Thymus (tissue), 11 donors: Measurements from ENCODE around the gene FAM20C. TPM values are rescaled to one million over a fixed set of nuclear protein-coding genes. Genes with fewer than 3 reads are reported as not detected.

Source experiments
- DNase-seq, 9 donors: peaks; one replicate each; pipeline ENCODE4 v3.0.0-alpha.2; 2013; ENCODE audit warnings: low spot score in 9 of 9, low read depth in 6 of 9, missing footprints in 1 of 9
- H3K27ac ChIP-seq, 2 donors: one replicate each; pipeline ENCODE4 v1.5.1; 2013; ENCODE audit warnings: control low read depth in 1 of 2, low read depth in 1 of 2, low read length in 1 of 2, mild to moderate bottlenecking in 1 of 2, moderate library complexity in 1 of 2
- H3K27me3 ChIP-seq, 2 donors: one replicate each; pipeline ENCODE4 v1.5.1; 2013; ENCODE audit warnings: low read length in 1 of 2; ENCODE audit not compliant: control insufficient read depth in 2 of 2, insufficient read depth in 1 of 2
- H3K36me3 ChIP-seq, 2 donors: one replicate each; pipeline ENCODE4 v1.5.1; 2013; ENCODE audit warnings: low read length in 1 of 2, mild to moderate bottlenecking in 1 of 2, moderate library complexity in 1 of 2; ENCODE audit not compliant: control insufficient read depth in 2 of 2, insufficient read depth in 2 of 2
- H3K4me1 ChIP-seq, 2 donors: one replicate each; pipeline ENCODE4 v1.5.1; 2013; ENCODE audit warnings: low read length in 2 of 2; ENCODE audit not compliant: control insufficient read depth in 2 of 2, insufficient read depth in 2 of 2
- H3K4me3 ChIP-seq, 2 donors: one replicate each; pipeline ENCODE4 v1.5.1; 2013; ENCODE audit warnings: low read length in 2 of 2, control low read depth in 1 of 2, mild to moderate bottlenecking in 1 of 2
- H3K9me3 ChIP-seq, 2 donors: one replicate each; pipeline ENCODE4 v1.5.1; 2013; ENCODE audit warnings: low read length in 1 of 2, mild to moderate bottlenecking in 1 of 2; ENCODE audit not compliant: control insufficient read depth in 2 of 2, insufficient read depth in 1 of 2
- WGBS: extraction: QIAGEN DNeasy Blood & Tissue Kit; methylation state at CpG from one replicate; pipeline ENCODE4 v1.1.7; 2013; 5-methylcytosine and 5-hydroxymethylcytosine counted together
- polyA plus RNA-seq: library from polyadenylated mRNA; stranded (reverse); fragments of 200-250 nt; gene quantifications from one replicate; pipeline ENCODE4 v1.2.3, GENCODE V29; 2013
- total RNA-seq: library from RNA; stranded (reverse); fragments of 120-200 nt; gene quantifications from one replicate; pipeline ENCODE4 v1.2.4, GENCODE V29; 2013
- donor health status: healthy.

Gene FAM20C
- total and polyA plus RNA-seq, 2 donors, result 2.4 to 16.5 TPM

DNA sequence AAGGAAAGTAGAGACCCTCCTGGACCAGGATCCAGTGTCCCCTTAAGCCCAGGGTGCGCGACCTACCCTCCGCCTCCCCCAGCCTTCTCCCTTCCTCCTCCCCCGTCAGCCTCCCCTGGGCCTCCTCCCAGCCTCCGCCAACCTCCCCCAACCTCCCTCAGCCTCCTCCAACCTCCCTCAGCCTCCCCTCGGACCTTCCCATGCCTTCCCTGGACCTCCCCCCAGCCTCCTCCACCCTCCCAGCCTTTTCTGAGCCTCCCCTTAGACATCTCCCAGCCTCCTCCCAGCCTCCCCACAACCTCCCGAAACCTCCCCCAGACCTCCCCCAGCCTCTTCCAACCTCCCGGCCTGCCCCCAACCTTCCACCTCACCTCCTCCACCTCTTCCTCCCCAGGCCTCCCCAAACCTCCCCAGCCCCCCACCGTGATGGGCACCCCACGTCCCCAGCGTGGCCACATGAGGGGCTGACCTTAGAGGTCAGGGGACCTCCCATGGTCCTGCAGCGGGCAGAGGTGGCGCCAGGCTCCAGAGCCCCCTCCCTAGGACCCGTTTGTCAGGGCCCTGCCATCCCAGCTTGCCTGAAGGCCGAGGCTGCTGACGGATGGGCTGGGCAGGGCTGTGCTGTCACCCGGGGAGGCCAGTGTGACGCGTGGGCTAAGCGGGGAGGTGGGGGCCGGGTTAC is 18.8 kb downstream of the FAM20C start:
- H3K9me3 ChIP-seq, result no peaks in the 10 kb centered on the region
- no peak for DNase-seq

DNA sequence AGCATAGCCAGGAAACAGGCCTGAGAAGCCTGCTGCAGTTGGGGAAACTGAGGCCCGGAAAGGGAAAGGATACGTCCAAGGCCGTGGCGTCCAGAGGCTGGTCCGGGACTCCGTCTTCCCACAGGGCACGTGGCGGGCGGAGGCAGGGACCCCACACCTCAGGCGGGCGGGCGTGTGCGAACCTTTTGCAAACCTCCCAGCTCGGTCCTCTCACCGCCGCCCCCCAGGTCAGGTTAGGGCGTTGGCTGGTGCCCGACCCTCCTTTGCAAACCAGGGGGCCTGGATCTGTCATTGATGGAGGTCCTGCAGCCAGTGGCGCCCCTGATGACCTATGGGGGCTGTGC is 19.3 kb downstream of the FAM20C start:
- Histone ChIP-seq H3K4me1 (no peaks in the 10 kb centered on the region), H3K27me3 (no peaks in the 10 kb centered on the region)

More for the DNA sequence above, 18.8 kb downstream of the FAM20C start:
- Histone ChIP-seq H3K4me1 (no peaks in the 10 kb centered on the region), H3K27me3 (no peaks in the 10 kb centered on the region), H3K36me3 (no peaks in the 10 kb centered on the region), H3K4me3 (no peak overlapping the region), H3K27ac (no peak overlapping the region)
- WGBS, result 96% methylated on average over 21 of the region's 21 CpGs

DNA sequence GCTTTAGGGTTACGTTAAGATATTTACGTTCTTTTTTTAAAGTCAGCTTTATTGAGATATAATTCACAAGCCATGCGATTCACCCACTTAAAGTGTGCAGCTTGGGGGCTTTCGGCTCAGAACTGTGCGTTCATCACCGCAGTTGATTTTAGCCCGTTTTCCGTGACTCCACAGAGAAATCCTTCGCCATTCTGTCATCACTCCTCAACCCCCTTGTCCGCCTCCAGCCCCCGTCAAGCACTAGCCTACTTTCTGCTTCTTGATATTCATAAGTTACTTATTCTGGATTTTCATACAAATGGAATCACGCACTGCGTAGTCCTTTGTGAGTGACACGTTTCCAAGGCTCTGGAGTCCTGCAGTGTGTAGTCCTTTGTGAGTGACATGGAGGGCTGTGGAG is 20.4 kb downstream of the FAM20C start:
- DNase-seq, result no peak
- H3K27me3 ChIP-seq, result no peaks in the 10 kb centered on the region
- H3K36me3 ChIP-seq, result no peaks in the 10 kb centered on the region
- no peaks in the 10 kb centered on the region for H3K9me3 ChIP-seq
- no peaks in the 10 kb centered on the region for H3K4me1 ChIP-seq
- no peak overlapping the region for H3K4me3 ChIP-seq
- H3K27ac ChIP-seq, result no peak overlapping the region
- 91% methylated on average over 14 of the region's 14 CpGs for WGBS

More for the DNA sequence above, 19.3 kb downstream of the FAM20C start:
- H3K4me3 ChIP-seq, result no peak overlapping the region
- no peak overlapping the region for H3K27ac ChIP-seq
- no peaks in the 10 kb centered on the region for H3K9me3 ChIP-seq
- WGBS, result 90% methylated on average over 19 of the region's 19 CpGs
- DNase-seq, result no peak
- no peaks in the 10 kb centered on the region for H3K36me3 ChIP-seq

DNA sequence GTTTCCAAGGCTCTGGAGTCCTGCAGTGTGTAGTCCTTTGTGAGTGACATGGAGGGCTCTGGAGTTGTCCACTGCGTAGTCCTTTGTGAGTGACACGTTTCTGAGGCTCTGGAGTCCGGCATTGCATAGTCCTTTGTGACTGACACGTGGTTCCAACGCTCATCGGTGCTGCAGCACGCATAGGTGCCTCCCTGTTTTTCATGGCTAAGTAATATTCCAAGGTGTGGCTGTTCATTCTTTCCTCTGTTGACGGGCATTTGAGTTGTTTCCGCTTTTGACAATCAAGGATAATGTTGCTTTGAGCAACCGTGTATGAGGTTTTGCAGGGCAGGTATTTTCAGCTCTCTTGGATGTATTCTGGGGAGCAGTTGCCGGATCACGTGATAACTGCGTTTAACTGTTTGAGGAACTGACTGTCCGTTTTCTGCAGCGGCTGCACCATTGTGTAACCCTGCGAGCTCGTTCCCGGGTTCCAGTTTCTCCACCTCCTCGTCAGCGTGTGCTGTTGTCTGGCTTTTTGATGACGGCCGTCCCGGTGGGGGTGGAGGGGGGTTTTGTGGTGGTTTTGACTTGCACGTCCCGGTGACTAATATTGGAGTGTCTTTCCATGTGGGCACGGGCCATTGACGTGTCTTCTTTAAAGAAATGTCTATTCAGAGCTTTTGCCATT is 21.1 kb downstream of the FAM20C start:
- Histone ChIP-seq H3K36me3 (no peaks in the 10 kb centered on the region), H3K4me3 (no peak overlapping the region), H3K27ac (no peak overlapping the region), H3K27me3 (no peaks in the 10 kb centered on the region), H3K9me3 (no peaks in the 10 kb centered on the region), H3K4me1 (no peaks in the 10 kb centered on the region)
- WGBS, result 95% methylated on average over 27 of the region's 27 CpGs
- no peak for DNase-seq

DNA sequence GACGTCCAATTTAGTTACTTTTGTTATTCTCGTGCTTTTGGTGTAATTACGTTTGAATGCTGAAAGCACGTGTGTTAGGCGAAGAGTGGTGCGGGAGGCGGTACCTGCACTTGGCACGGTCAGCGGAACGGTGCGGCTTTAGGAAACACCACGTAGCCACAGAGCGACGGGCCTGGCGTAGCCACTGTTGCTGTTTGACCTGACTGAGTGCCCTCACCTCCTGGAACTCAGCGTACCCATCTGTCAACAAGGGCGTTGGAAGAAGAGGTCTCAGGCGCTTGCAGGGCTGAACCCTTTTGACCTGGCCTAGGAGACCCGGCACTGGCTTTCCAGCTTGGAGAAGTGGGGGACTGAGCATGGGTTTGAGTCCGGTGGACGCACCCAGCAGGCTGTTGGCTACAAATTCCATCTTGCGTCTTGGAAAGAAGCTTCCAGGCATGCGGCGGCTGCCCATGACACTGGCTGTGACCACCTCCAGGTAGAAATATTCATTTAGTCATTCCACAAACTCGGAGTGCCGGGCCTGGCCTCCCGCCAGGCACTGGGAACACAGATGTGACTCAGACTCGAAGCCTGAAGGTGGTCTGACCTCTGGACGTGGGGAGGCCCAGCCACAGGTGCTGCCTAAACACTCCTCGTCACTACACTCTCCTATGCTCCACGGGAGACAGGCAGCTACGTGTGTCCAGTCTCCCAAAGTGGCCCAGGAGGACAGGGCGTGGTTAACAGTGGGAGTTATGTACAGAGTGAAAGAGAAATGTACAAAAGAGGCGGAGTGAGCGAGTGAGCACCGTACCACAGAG is 22.2 kb downstream of the FAM20C start:
- H3K9me3 ChIP-seq, result no peaks in the 10 kb centered on the region
- H3K36me3 ChIP-seq, result no peaks in the 10 kb centered on the region
- no peak overlapping the region for H3K4me3 ChIP-seq
- H3K27ac ChIP-seq, result no peak overlapping the region
- 94% methylated on average over 36 of the region's 36 CpGs for WGBS
- no peaks in the 10 kb centered on the region for H3K27me3 ChIP-seq
- DNase-seq, result no peak
- H3K4me1 ChIP-seq, result no peaks in the 10 kb centered on the region

DNA sequence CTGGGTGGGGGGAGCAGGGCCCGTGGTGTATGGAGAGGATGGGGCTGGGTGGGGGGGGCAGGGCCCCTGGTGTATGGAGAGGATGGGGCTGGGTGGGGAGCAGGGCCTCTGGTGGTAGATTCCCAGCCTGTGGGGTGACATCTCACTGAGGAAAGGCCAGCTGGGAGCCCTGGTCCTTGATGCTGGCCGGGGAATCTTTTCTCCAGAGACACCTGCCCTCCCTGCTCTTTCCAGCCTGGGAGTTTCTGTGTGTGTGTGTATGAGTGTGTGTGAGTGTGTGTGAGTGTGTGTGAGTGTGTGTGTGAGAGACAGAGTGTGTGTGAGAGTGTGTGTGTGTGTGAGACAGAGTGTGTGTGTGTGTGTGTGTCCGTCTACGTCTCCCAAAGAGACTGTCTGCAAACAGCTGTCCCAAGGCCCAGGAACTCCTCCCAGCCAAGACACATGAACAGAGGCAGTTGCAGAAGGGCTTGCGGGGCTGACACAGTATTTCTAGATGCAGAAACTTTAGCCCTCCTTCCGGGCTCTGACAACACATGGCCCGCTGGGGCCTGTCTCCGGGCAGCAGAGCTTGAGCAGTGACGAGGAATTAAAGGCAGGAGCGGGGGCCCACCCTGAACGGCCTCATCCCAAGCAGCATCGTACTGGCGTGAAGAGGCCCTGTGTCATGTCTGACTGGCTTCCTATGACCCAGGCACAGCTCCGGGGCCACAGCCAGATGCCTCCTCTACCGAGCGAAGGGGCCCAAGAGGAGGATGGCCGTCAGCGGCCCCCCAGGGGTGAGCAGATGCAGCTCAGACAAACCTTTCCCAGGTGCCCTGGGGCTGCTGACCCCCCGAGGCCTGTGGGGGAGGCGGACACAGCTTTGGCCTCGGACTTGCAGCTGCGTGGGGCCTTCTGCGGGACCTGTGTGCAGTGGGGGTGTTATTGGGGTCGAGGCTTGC is 24.3 kb downstream of the FAM20C start:
- 92% methylated on average over 23 of the region's 24 CpGs for WGBS
- no peak for DNase-seq
- no peaks in the 10 kb centered on the region for H3K27me3 ChIP-seq
- no peaks in the 10 kb centered on the region for H3K9me3 ChIP-seq
- no peaks in the 10 kb centered on the region for H3K36me3 ChIP-seq
- no peaks in the 10 kb centered on the region for H3K4me1 ChIP-seq
- no peak overlapping the region for H3K27ac ChIP-seq
- H3K4me3 ChIP-seq, result no peak overlapping the region

DNA sequence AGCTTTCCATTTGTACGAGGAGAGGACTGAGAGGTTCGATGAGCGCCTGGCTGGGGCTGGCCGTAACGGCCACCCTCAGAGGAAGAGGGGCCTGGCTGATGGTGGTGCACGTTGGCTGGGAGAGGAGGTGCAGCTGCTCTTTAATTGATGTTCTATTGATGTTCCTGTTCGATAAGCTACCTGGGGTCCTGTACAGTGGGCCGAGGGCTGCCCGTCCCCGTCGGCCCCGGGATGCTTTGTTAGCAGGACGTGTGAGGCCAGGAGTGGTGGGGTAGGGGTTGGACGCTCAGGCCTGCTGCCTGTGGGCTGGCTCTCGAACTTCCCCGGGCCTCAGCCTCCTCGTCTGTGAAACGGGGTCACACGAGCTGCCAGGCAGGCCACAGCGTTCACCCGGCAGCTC is 25.4 kb downstream of the FAM20C start:
- H3K27ac ChIP-seq, result no peak overlapping the region
- no peaks in the 10 kb centered on the region for H3K4me1 ChIP-seq
- 98% methylated on average over 21 of the region's 21 CpGs for WGBS

DNA sequence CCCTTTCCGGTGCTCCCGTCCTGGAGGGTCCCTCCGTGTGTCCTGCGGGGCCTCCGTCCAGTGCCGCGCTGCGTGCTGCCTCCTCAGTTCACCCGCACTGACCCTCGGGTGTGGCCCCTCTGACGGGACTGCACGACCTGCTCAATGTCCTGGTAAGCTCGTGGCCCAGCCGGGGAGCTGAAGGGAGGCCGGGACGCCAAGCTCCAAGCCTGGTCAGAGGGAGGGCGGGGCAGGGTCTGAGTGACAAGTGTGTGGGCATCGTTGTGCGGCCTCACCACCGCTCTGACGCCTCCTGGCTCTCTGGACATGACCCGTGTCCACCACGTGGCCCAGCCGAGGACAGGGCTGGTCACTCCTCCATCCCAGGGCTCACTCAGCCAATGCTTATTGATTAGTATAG is 25.9 kb downstream of the FAM20C start:
- no peaks in the 10 kb centered on the region for H3K4me1 ChIP-seq
- no peaks in the 10 kb centered on the region for H3K27me3 ChIP-seq
- no peak overlapping the region for H3K27ac ChIP-seq
- no peaks in the 10 kb centered on the region for H3K9me3 ChIP-seq
- no peak for DNase-seq
- H3K36me3 ChIP-seq, result no peaks in the 10 kb centered on the region
- H3K4me3 ChIP-seq, result no peak overlapping the region
- WGBS, result 94% methylated on average over 24 of the region's 24 CpGs

More for the DNA sequence above, 25.4 kb downstream of the FAM20C start:
- no peaks in the 10 kb centered on the region for H3K9me3 ChIP-seq
- H3K4me3 ChIP-seq, result no peak overlapping the region
- DNase-seq, result no peak
- no peaks in the 10 kb centered on the region for H3K36me3 ChIP-seq
- no peaks in the 10 kb centered on the region for H3K27me3 ChIP-seq
